Lower lobe of right lung (tissue), 2 donors: Measurements from ENCODE around the gene FAAH2. TPM values are rescaled to one million over a fixed set of nuclear protein-coding genes. Genes with fewer than 3 reads are reported as not detected.
"Not testable (repeated sequence)": the region's sequence is repeated elsewhere in the genome, so short reads cannot be mapped to it uniquely, and the experiment has no call there.

Experiments used
- ATAC-seq, 2 donors: fragments of 200-7000 bp; cut with Tn5 transposase; one replicate each; pipeline ENCODE4 v1.9.1; 2020 to 2022; ENCODE audit warnings: mild to moderate bottlenecking in 2 of 2, moderate library complexity in 2 of 2
- DNase-seq: peaks from one replicate; pipeline ENCODE4 v3.0.0-alpha.2; 2020
- H3K27ac ChIP-seq: fragments of 200-600 bp; one replicate; pipeline ENCODE4 v1.8.0; 2022
- H3K27me3 ChIP-seq: fragments of 200-600 bp; one replicate; pipeline ENCODE4 v1.8.0; 2022; ENCODE audit warnings: low read depth
- H3K36me3 ChIP-seq: fragments of 200-600 bp; one replicate; pipeline ENCODE4 v1.8.0; 2022; ENCODE audit warnings: mild to moderate bottlenecking
- H3K4me1 ChIP-seq: fragments of 200-600 bp; one replicate; pipeline ENCODE4 v1.8.0; 2022
- H3K4me3 ChIP-seq: fragments of 200-600 bp; one replicate; pipeline ENCODE4 v1.8.0; 2022; ENCODE audit warnings: mild to moderate bottlenecking
- H3K9me3 ChIP-seq: fragments of 200-600 bp; one replicate; pipeline ENCODE4 v1.8.0; 2022
- intact Hi-C: fragments of 100-400 bp; cut with DNase I; formaldehyde crosslinking; loops from one replicate; pipeline ENCODE4 v1.11.0; 2022
- total RNA-seq: library from RNA; stranded (reverse); fragmentation: NEBNext Ultra II Directional; extraction: Animal tissue kit (Norgen Biotek cat#: 25700); gene quantifications from one replicate; pipeline ENCODE4 v1.2.1, GENCODE V29; 2021
- TF ChIP-seq, protein P1 (sequence below): fragments of 200-600 bp; IDR thresholded peaks from one replicate; pipeline ENCODE4 v1.8.0; 2022; ENCODE audit warnings: antibody characterized with exemption, mild to moderate bottlenecking
- donor health status: DM: no; HTN: yes; CAD: no; lungs with severe emphysema.

FAAH2 gene
- total RNA-seq, 1 donor from 2014 or later, result 6.1 TPM

DNA sequence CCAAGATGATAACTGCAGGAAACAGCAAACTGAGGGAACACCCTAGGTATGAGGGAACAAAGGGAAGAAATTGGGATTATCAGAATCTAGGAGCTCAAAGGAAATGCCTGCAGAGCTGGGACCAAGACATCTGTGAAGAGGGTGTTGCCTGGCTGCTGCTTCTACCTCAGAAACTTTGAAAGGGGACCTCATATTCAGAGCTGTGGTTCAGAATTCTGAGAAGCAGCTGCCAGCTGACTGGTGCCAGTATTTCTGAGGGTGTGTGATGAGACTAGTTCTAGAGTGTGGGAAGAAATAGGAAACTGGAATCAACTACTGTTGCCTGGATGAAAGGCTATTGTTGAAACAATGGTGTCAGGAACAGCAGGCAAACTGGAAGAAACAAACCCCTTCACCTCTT, 8.5 kb downstream of the FAAH2 start:
- Histone ChIP-seq H3K9me3 (no peaks in the 10 kb centered on the region), H3K36me3 (no peaks in the 10 kb centered on the region), H3K27ac (no peak overlapping the region), H3K4me1 (no peaks in the 10 kb centered on the region), H3K27me3 (no peaks in the 10 kb centered on the region), H3K4me3 (no peak overlapping the region)
- TF ChIP-seq, protein P1, sequence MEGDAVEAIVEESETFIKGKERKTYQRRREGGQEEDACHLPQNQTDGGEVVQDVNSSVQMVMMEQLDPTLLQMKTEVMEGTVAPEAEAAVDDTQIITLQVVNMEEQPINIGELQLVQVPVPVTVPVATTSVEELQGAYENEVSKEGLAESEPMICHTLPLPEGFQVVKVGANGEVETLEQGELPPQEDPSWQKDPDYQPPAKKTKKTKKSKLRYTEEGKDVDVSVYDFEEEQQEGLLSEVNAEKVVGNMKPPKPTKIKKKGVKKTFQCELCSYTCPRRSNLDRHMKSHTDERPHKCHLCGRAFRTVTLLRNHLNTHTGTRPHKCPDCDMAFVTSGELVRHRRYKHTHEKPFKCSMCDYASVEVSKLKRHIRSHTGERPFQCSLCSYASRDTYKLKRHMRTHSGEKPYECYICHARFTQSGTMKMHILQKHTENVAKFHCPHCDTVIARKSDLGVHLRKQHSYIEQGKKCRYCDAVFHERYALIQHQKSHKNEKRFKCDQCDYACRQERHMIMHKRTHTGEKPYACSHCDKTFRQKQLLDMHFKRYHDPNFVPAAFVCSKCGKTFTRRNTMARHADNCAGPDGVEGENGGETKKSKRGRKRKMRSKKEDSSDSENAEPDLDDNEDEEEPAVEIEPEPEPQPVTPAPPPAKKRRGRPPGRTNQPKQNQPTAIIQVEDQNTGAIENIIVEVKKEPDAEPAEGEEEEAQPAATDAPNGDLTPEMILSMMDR, result no peak
- intact Hi-C loops, result no loop called here
- no peak for ATAC-seq
- no peak for DNase-seq

DNA sequence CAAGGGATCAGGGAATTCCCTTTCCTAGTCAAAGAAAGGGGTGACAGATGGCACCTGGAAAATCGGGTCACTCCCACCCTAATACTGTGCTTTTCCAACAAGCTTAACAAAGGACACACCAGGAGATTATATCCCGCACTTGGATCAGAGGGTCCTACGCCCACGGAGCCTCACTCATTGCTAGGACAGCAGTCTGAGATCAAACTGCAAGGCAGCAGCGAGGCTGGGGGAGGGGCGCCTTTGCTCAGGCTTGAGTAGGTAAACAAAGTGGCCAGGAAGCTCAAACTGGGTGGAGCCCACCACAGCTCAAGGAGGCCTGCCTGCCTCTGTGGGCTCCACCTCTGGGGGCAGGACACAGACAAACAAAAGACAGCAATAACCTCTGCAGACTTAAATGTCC, 9.2 kb downstream of the FAAH2 start:
- H3K4me1 ChIP-seq, DNase-seq, intact Hi-C loops: not testable (repeated sequence)

DNA sequence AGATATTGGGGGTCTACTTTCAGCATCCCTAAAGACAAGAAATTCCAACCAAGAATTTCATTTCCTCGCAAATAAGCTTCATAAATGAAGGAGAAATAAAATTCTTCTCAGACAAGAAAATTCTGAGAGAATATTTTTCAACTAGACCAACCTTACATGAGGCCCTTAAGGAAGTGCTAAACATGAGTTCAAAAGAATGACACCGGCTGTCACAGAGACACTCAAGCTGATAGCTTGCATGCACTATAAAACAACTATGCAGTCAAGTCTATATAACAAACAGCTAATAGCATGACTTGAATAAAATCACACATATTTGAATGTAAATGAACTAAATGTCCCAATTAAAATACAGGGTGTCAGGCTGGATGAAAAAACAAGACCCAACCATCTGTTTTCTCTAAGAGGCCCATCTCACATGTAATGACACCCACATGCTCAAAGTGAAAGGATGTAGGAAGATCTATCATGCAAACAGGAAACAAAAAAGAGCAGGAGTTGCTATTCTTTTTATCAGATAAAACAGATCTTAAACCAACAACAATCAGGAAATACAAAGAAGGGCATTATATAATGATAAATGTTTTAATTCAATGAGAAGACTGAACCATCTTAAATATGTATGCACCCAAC, 27.2 kb downstream of the FAAH2 start:
- Histone ChIP-seq H3K4me3 (no peak overlapping the region), H3K27ac (no peak overlapping the region), H3K4me1 (no peaks in the 10 kb centered on the region), H3K27me3 (no peaks in the 10 kb centered on the region), H3K9me3 (no peaks in the 10 kb centered on the region), H3K36me3 (no peaks in the 10 kb centered on the region)
- TF ChIP-seq, protein P1, result no peak
- intact Hi-C loops, result no loop called here
- no peak for DNase-seq
- no peak for ATAC-seq

More for the DNA sequence above, 9.2 kb downstream of the FAAH2 start:
- H3K27me3 ChIP-seq, H3K27ac ChIP-seq, H3K36me3 ChIP-seq, ATAC-seq, H3K9me3 ChIP-seq, H3K4me3 ChIP-seq: not testable (repeated sequence)

DNA sequence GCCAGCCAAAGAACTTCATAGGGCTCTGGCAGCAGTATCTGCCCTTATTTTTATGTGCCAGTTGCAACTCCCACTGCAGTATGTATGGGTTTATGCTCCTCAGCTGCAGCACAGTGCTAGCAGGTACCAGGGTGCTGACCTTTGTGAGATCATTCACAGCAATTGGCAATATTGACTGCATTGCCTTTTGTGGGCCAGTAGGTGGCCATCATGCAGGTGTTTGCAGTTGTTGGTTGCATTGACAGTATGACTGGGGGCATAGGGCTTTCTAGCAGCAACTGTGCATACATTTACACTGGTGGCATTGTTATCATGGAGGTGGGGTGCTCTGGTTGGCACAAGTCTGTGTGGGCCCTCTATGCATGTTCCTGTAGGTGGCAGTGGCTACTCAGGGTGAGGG, 42.5 kb downstream of the FAAH2 start:
- TF ChIP-seq, protein P1, result peak; percentile 5
- H3K4me3 ChIP-seq, result no peak overlapping the region
- H3K36me3 ChIP-seq, result no peaks in the 10 kb centered on the region
- H3K27me3 ChIP-seq, result no peaks in the 10 kb centered on the region
- no peak overlapping the region for H3K27ac ChIP-seq
- H3K4me1 ChIP-seq, result no peaks in the 10 kb centered on the region
- ATAC-seq (no peak), DNase-seq (no peak)
- intact Hi-C loops, result no loop called here
- no peaks in the 10 kb centered on the region for H3K9me3 ChIP-seq

DNA sequence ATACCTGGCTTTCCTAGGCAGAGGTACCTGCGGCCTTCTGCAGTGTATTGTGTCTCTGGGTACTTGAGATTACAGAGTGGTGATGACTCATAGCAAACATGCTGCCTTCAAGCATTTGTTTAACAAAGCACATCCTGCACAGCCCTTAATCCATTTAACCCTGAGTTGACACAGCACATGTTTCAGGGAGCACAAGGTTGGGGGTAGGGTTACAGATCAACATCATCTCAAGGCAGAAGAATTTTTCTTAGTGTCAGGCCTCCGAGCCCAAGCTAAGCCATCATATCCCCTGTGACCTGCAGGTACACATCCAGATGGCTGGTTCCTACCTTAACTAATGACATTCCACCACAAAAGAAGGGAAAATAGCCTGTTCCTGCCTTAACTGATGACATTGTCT, 49.3 kb downstream of the FAAH2 start:
- H3K36me3 ChIP-seq, H3K4me3 ChIP-seq, ATAC-seq, H3K9me3 ChIP-seq, H3K27ac ChIP-seq, DNase-seq, intact Hi-C loops, H3K27me3 ChIP-seq, H3K4me1 ChIP-seq: not testable (repeated sequence)

DNA sequence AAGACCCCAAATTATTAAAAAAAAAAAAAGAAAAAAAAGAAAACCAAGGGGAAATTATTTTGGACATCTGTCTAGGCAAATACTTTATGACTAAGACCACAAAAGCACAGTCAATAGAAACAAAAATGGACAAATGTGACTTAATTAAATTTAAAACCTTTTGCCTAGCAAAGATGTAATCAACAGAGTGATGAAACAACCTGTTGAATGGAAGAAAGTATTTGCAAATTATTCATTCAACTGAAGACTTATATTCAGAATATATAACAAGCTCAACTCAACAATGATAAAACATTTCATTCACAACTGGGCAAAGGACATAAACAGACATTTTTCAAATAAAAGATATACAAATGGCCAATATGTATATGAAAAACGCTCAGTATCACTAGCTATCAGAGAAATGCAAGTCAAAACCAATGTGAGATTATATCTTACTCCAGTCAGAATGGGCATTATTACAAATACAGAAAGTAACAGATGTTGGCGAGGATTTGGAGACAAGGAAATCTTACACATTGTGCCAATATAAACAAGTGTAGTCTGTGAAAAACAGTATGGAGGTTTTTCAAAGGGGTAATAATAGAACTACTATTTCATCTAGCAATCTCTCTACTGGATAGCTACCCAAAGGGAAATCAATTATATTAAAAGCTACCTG, 67.1 kb downstream of the FAAH2 start:
- no peak for DNase-seq
- no peaks in the 10 kb centered on the region for H3K36me3 ChIP-seq
- intact Hi-C loops, result no loop called here
- no peaks in the 10 kb centered on the region for H3K27me3 ChIP-seq
- H3K4me3 ChIP-seq, result no peak overlapping the region
- H3K9me3 ChIP-seq, result no peaks in the 10 kb centered on the region
- ATAC-seq, result no peak
- H3K4me1 ChIP-seq, result no peaks in the 10 kb centered on the region
- no peak overlapping the region for H3K27ac ChIP-seq
- TF ChIP-seq, protein P1, result no peak
